ENCODE data around the gene PCNX2.

- no peak for TF ChIP-seq CTCF (conservative IDR thresholded peaks at IDR 0.05; ENCODE audit: low read depth in 2 of 2)
- TF ChIP-seq EZH2 (IDR thresholded peaks at IDR 0.05; ENCODE audit: low read depth, unreplicated experiment) = no peak
- no peak for TF ChIP-seq REST (IDR thresholded peaks at IDR 0.05; ENCODE audit: unreplicated experiment)
- TF ChIP-seq JUNB (IDR thresholded peaks at IDR 0.05; ENCODE audit: unreplicated experiment) = no peak
These were observed 256.9 kb downstream of the PCNX2 start for GRCh38 chr1:233038581-233038980.
